ENCODE measurements around the gene PTPRT.

The PTPRT gene

GRCh38 chr20:42714298-42715141, 475.2 kb downstream of the PTPRT start:
- DNase-seq (ENCODE audit: low spot score), result no peak

GRCh38 chr20:42708266-42708665, 481.4 kb downstream of the PTPRT start:
- DNase-seq (ENCODE audit: low spot score), result no peak

- no peak for DNase-seq (ENCODE audit: low spot score)
Observed at GRCh38 chr20:42706759-42707158, 482.9 kb downstream of the PTPRT start.

GRCh38 chr20:42705550-42705949, 484.2 kb downstream of the PTPRT start:
- no peak for DNase-seq (ENCODE audit: low spot score)

GRCh38 chr20:42703744-42704143, 486.0 kb downstream of the PTPRT start:
- DNase-seq (ENCODE audit: low spot score), result no peak

GRCh38 chr20:42701948-42702347, 487.8 kb downstream of the PTPRT start:
- DNase-seq (ENCODE audit: low spot score), result no peak

DNA sequence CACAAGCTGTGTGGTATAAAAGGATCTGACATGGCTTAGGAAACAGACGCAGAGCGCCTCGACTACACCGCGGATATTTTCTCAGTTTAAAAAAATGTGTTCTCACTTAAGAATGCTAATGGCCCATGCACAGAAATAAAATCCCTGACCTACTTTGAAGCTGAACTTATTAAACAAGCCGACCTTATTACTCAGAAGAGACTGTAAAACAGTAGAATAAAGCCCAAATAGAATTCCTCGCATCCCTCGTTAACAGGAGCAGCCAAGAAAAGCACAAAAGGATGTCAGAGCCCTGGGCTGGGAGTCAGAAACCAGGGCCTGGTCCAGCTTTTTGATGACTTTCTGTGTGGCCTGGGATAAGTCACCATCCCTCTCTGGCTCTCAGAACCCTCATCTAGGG, 489.3 kb downstream of the PTPRT start:
- DNase-seq (ENCODE audit: low spot score), result no peak

DNA sequence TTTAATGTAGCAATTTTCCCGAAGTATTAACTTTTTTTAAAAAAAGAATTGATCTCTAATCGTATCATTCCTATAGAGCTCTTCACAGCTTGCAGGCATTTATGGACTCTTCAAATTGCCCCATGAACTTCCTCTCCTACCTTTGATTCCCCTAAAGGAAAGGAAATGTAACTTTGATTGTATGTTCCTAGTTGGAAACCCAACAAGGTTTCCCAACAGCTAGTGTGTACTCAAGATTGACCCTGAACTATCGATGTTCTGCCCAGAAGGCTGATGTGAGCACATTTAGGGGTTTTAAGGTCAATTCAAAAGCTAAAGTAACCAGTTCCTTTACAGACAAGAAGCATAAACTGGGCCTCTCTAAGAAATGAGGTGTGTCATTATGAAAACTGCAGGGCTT, 491.7 kb downstream of the PTPRT start:
- no peak for DNase-seq (ENCODE audit: low spot score)

- no peak for DNase-seq (ENCODE audit: low spot score)
Observed at GRCh38 chr20:42690842-42691437, 498.8 kb downstream of the PTPRT start.

DNA sequence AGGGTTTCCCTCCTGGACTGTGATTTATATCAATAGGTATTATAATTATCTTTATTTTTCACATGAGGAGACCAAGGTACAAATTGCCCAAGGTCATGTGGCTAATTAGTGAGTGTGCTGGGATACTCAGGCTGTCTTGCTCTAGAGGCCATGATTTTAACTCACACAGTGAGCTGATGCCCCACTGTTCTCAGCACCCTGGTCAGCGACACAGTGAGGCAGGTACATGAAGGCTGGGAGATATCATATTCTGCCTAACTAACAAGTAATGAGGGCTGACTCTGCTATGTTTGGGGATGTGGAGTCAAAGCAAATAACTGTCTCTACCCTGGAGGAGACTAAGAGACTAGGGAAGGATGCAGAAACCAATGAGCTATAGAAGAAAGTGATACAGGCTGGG, 501.1 kb downstream of the PTPRT start:
- DNase-seq (ENCODE audit: low spot score), result no peak

DNA sequence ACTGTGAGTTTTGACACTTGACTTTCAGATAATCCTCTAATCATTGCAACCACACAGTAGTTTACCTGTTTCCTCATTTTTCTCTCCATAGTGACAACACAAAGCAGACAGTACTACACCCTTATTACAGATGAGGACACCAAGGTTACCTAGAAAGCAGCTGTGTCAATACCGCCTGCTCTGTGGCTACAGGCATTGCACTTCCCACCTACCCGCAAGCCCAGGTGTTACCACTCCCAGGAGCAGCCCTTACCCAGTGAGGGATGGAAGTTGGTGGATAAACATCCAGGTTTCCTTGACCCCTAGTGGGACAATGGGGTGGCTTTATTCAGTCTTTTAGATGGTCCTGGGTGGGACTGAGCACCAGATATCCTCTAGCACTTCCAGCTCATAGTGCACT, 503.6 kb downstream of the PTPRT start:
- DNase-seq (ENCODE audit: low spot score), result no peak

- DNase-seq (ENCODE audit: low spot score), result no peak
Observed at GRCh38 chr20:42678895-42679294, 510.8 kb downstream of the PTPRT start.

GRCh38 chr20:42656130-42656529, 533.6 kb downstream of the PTPRT start:
- no peak for DNase-seq (ENCODE audit: low spot score)

- no peak for DNase-seq (ENCODE audit: low spot score)
Observed at GRCh38 chr20:42652266-42652665, 537.4 kb downstream of the PTPRT start.

- DNase-seq (ENCODE audit: low spot score), result no peak
Observed at GRCh38 chr20:42650191-42650746, 539.4 kb downstream of the PTPRT start.

- DNase-seq (ENCODE audit: low spot score), result no peak
Observed at GRCh38 chr20:42649748-42650147, 540.0 kb downstream of the PTPRT start.

DNA sequence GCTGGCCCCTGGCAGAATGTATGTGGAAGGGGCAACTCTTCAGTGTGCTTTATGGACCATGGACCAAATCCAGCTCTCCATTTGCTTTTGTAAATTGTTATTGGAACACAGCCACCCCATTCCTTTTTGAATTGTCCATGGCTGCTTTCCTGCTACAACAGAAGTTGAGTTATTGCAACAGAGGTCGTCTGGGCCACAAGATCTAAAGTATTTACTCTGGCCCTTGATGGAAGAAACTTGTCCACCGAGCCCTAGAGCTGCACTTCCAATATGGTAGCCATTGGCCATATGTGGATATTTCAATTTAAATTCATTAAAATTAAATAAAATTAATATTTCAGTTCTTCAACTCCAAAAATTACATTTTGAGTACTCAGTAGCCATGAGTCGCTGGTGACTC, 543.5 kb downstream of the PTPRT start:
- DNase-seq (ENCODE audit: low spot score), result no peak

GRCh38 chr20:42641886-42642285, 547.8 kb downstream of the PTPRT start:
- no peak for DNase-seq (ENCODE audit: low spot score)

DNA sequence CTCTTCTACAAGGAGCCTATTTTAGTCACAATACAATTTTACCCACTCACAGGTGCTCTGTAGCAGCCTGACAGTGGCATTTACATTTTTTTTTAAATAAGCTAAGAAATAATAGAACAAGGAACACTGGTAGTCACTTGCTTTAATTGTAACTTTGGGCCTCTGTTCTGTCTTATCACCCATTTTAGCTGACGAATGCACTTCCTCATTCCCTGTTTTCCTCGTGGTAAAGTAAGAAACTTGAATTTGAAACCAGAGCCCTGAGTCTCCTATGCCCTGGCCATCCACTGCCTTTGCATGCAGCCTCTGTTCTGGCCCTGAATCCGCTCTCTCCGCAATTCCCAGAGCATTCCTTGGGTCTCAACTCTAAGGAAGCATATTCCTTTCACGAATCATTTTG, 550.6 kb downstream of the PTPRT start:
- DNase-seq (ENCODE audit: low spot score), result no peak

GRCh38 chr20:42635699-42636411, 553.9 kb downstream of the PTPRT start:
- DNase-seq (ENCODE audit: low spot score), result no peak

GRCh38 chr20:42634156-42634555, 555.5 kb downstream of the PTPRT start:
- DNase-seq (ENCODE audit: low spot score), result no peak

DNA sequence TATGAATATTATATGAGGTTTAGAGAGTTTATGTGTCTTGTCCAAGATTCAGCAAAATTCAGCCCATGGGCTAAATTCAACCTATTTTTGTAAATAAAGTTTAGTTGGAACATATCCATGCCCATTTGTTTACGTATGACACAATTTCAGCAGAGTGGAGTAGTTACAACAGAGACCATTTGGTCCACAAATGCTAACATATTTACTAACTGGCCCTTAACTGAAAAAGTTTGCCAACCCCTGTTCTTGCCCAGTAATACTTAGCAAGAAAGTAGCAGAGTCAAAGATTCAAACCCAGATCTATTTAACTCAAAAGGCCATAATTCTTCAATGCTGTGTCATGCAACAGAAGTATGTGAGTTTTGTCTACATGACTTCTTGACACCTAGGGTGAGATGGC, 561.0 kb downstream of the PTPRT start:
- no peak for DNase-seq (ENCODE audit: low spot score)

- no peak for DNase-seq (ENCODE audit: low spot score)
Observed at GRCh38 chr20:42613076-42613475, 576.6 kb downstream of the PTPRT start.

All from AG08395 (cell line).